Measurements from ENCODE around the gene EBP. TPM values are rescaled to one million over a fixed set of nuclear protein-coding genes. Genes with fewer than 3 reads are reported as not detected.
A peak's percentile ranks its signal among the peaks of the same experiment; 100 is the strongest.

Gene EBP
- total RNA-seq, 1 donor from 2014 or later: 18.8 TPM

- peak; percentile 96 for DNase-seq (ENCODE audit: low spot score)
Measured at GRCh38 chrX:48574270-48575266, 53.0 kb downstream of the EBP start, which contains the start of gene RBM3. TSS of gene RBM3 (plus strand) at chrX:48574484. CDS start at chrX:48575181, 697 bp downstream.

- DNase-seq (ENCODE audit: low spot score): no peak
Measured at GRCh38 chrX:48575642-48576041, 54.0 kb downstream of the EBP start.

GRCh38 chrX:48576108-48576507, 54.5 kb downstream of the EBP start:
- DNase-seq (ENCODE audit: low spot score): no peak

Other genes with a start within 250 kb of the EBP start
- not detected for gene SSX3, start 165.1 kb upstream of the EBP start, total RNA-seq
- gene SSX4, start 138.3 kb upstream of the EBP start, total RNA-seq: not detected
- not detected for gene SSX4B, start 109.8 kb upstream of the EBP start, total RNA-seq
- 4.4 TPM for gene SLC38A5, start 51.5 kb upstream of the EBP start, total RNA-seq
- 40.4 TPM for gene FTSJ1, start 45.6 kb upstream of the EBP start, total RNA-seq
- gene PORCN, start 12.8 kb upstream of the EBP start, total RNA-seq: 7.8 TPM
- gene TBC1D25, start 17.9 kb downstream of the EBP start, total RNA-seq: 19.9 TPM
- gene RBM3, start 52.7 kb downstream of the EBP start, total RNA-seq: 343 TPM
- 96.9 TPM for gene WDR13, start 75.7 kb downstream of the EBP start, total RNA-seq
- 22.0 TPM for gene WAS, start 162.0 kb downstream of the EBP start, total RNA-seq
- gene SUV39H1, start 174.9 kb downstream of the EBP start, total RNA-seq: 5.1 TPM
- not detected for gene GLOD5, start 239.9 kb downstream of the EBP start, total RNA-seq

Data from mesenteric fat pad (tissue), 1 donor.